H1 (cell line): ENCODE data around the gene CRKL. TPM values are rescaled to one million over a fixed set of nuclear protein-coding genes. Genes with fewer than 3 reads are reported as not detected.

ENCODE experiments used
- CTCF ChIA-PET: fragments of 300-600 bp; sonication (Branson Sonifier 250); formaldehyde crosslinking; loops from one replicate; lab custom pipeline; 2021; ENCODE audit not compliant: partially characterized antibody; lab: Charles Lee
- POLR2A ChIA-PET: fragments of 300-600 bp; sonication (Branson Sonifier 250); formaldehyde crosslinking; loops from one replicate; lab custom pipeline; 2021; ENCODE audit warnings: inconsistent platforms; ENCODE audit not compliant: partially characterized antibody; lab: Charles Lee
- DNase-seq, 2 experiments: peaks; one replicate each; pipeline versions ENCODE4 v3.0.0 to v3.0.0-alpha.2; 2010 to 2022; ENCODE audit warnings: low spot score in 2 of 2, low read depth in 1 of 2, mixed read lengths in 1 of 2
- FAIRE-seq: peaks from 2 replicates; lab custom pipeline; 2011; peaks lifted over from hg19 to GRCh38; lab: Jason Lieb, UNC
- H2AFZ ChIP-seq: 2 replicates; pipeline ENCODE4 v1.8.1; 2012; ENCODE audit warnings: low read length, inconsistent platforms
- H2AK5ac ChIP-seq: 2 replicates; pipeline ENCODE4 v1.6.1; 2013; ENCODE audit warnings: low read depth, low read length
- H2BK120ac ChIP-seq: replicated peaks from 2 replicates; pipeline ENCODE3; 2013; ENCODE audit warnings: low read depth, low read length, inconsistent platforms
- H2BK12ac ChIP-seq: 2 replicates; pipeline ENCODE4 v1.6.1; 2013; ENCODE audit warnings: low read depth, low read length
- H2BK15ac ChIP-seq: 2 replicates; pipeline ENCODE4 v1.6.1; 2013; ENCODE audit warnings: low read length
- H2BK20ac ChIP-seq: 2 replicates; pipeline ENCODE4 v1.6.1; 2013; ENCODE audit warnings: low read length
- H2BK5ac ChIP-seq: 2 replicates; pipeline ENCODE4 v1.6.1; 2013; ENCODE audit warnings: low read depth, low read length
- H3K14ac ChIP-seq: 2 replicates; pipeline ENCODE4 v1.6.1; 2013; ENCODE audit warnings: inconsistent platforms; ENCODE audit not compliant: insufficient read length
- H3K18ac ChIP-seq: 2 replicates; pipeline ENCODE4 v1.6.1; 2013; ENCODE audit warnings: low read length; ENCODE audit errors: extremely low read depth
- H3K23ac ChIP-seq: 2 replicates; pipeline ENCODE4 v1.6.1; 2013; ENCODE audit warnings: inconsistent platforms; ENCODE audit not compliant: insufficient read length
- H3K23me2 ChIP-seq: 2 replicates; pipeline ENCODE4 v1.6.1; 2013; ENCODE audit warnings: low read depth, low read length
- H3K27ac ChIP-seq: 2 replicates; pipeline ENCODE4 v1.6.1; 2011; ENCODE audit warnings: low read depth, low read length, inconsistent platforms
- H3K27me3 ChIP-seq, 4 experiments: replicated peaks in 1 of 4; 1 replicate in 1 of 4; 2 replicates in 3 of 4; pipeline versions ENCODE4 v1.6.1 to v1.8.1; 2011 to 2013; ENCODE audit warnings: low read length in 3 of 4, mild to moderate bottlenecking in 3 of 4, inconsistent platforms in 2 of 4, mixed read lengths in 2 of 4, moderate library complexity in 1 of 4; ENCODE audit not compliant: control insufficient read depth in 3 of 4, insufficient read depth in 3 of 4; ENCODE audit errors: extremely low read depth in 1 of 4
- H3K36me3 ChIP-seq, 4 experiments: 2 replicates each; pipeline versions ENCODE4 v1.6.1 to v1.8.1; 2011 to 2013; ENCODE audit warnings: mild to moderate bottlenecking in 4 of 4, low read length in 3 of 4, moderate library complexity in 2 of 4, control low read depth in 1 of 4, inconsistent platforms in 1 of 4; ENCODE audit not compliant: insufficient read depth in 4 of 4, control insufficient read depth in 2 of 4
- H3K4ac ChIP-seq: replicated peaks from 2 replicates; pipeline ENCODE3; 2013; ENCODE audit warnings: low read length, low read depth, mixed read lengths, inconsistent platforms; ENCODE audit not compliant: insufficient read length
- H3K4me1 ChIP-seq, 4 experiments: replicated peaks in 1 of 4; 1 replicate in 1 of 4; 2 replicates in 3 of 4; pipeline versions ENCODE4 v1.6.1 to v1.8.1; 2011 to 2013; ENCODE audit warnings: low read length in 3 of 4, inconsistent platforms in 2 of 4, mixed read lengths in 1 of 4; ENCODE audit not compliant: insufficient read depth in 4 of 4, control insufficient read depth in 3 of 4
- H3K4me2 ChIP-seq, 2 experiments: 2 replicates each; pipeline versions ENCODE4 v1.6.1 to v1.8.1; 2011 to 2013; ENCODE audit warnings: low read depth in 2 of 2, low read length in 2 of 2, control low read depth in 1 of 2, inconsistent platforms in 1 of 2, mild to moderate bottlenecking in 1 of 2; ENCODE audit not compliant: insufficient read depth in 1 of 2
- H3K4me3 ChIP-seq, 4 experiments: fragments of 200-600, 300-600 bp in 1 of 4; sonication (generic), shearing (Covaris generic), sonication (Bioruptor Twin) in 1 of 4; 2 replicates each; pipeline versions ENCODE4 v1.5.1 to v1.8.1; 2011 to 2016; ENCODE audit warnings: low read length in 4 of 4, low read depth in 3 of 4, control low read depth in 2 of 4, inconsistent platforms in 2 of 4, mild to moderate bottlenecking in 2 of 4, mixed read lengths in 1 of 4, moderate library complexity in 1 of 4; ENCODE audit not compliant: insufficient read depth in 2 of 4; ENCODE audit errors: extremely low read depth in 1 of 4
- H3K56ac ChIP-seq: replicated peaks from 2 replicates; pipeline ENCODE3; 2013; ENCODE audit warnings: low read depth, mild to moderate bottlenecking, mixed read lengths, low read length, inconsistent platforms; ENCODE audit not compliant: insufficient read length
- H3K79me1 ChIP-seq: 2 replicates; pipeline ENCODE4 v1.6.1; 2013; ENCODE audit warnings: low read depth, low read length, control low read depth
- H3K79me2 ChIP-seq, 2 experiments: 2 replicates each; pipeline versions ENCODE4 v1.6.1 to v1.8.1; 2012 to 2013; ENCODE audit warnings: low read length in 2 of 2, mild to moderate bottlenecking in 2 of 2, inconsistent platforms in 1 of 2; ENCODE audit not compliant: insufficient read depth in 2 of 2, control insufficient read depth in 1 of 2
- H3K9ac ChIP-seq, 4 experiments: replicated peaks in 1 of 4; 1 replicate in 1 of 4; 2 replicates in 3 of 4; pipeline versions ENCODE4 v1.6.1 to v1.8.1; 2011 to 2013; ENCODE audit warnings: low read depth in 3 of 4, low read length in 3 of 4, control low read depth in 2 of 4, mild to moderate bottlenecking in 2 of 4, moderate library complexity in 2 of 4, inconsistent platforms in 1 of 4; ENCODE audit errors: extremely low read depth in 1 of 4
- H3K9me3 ChIP-seq, 2 experiments: 2 replicates each; pipeline versions ENCODE4 v1.6.1 to v1.8.1; 2012 to 2013; ENCODE audit warnings: mild to moderate bottlenecking in 2 of 2, moderate library complexity in 2 of 2, control low read depth in 1 of 2, inconsistent platforms in 1 of 2, low read depth in 1 of 2, low read length in 1 of 2, mixed read lengths in 1 of 2; ENCODE audit not compliant: insufficient read depth in 2 of 2
- H4K20me1 ChIP-seq, 2 experiments: replicated peaks in 1 of 2; 2 replicates each; pipeline versions ENCODE3 to v1.8.1; 2011 to 2013; ENCODE audit warnings: inconsistent platforms in 2 of 2, low read length in 2 of 2, mild to moderate bottlenecking in 1 of 2; ENCODE audit not compliant: insufficient read depth in 2 of 2, control insufficient read depth in 1 of 2
- H4K5ac ChIP-seq: 2 replicates; pipeline ENCODE4 v1.6.1; 2013; ENCODE audit warnings: low read length, low read depth, mixed read lengths, inconsistent platforms; ENCODE audit not compliant: insufficient read length
- H4K8ac ChIP-seq: 2 replicates; pipeline ENCODE4 v1.8.0; 2013; ENCODE audit warnings: mild to moderate bottlenecking, moderate library complexity, low read length, inconsistent platforms; ENCODE audit not compliant: insufficient read depth; ENCODE audit errors: extremely low read depth
- H4K91ac ChIP-seq: replicated peaks from 2 replicates; pipeline ENCODE3; 2013; ENCODE audit warnings: low read length, mixed read lengths, inconsistent platforms; ENCODE audit not compliant: insufficient read length
- CBX5 ChIP-seq: fragments of 300-800, 300-1000 bp; sonication (generic); IDR thresholded peaks from 2 replicates; pipeline ENCODE4 v1.7.1; 2016; ENCODE audit warnings: antibody characterized with exemption, low read length, low read depth
- CREB1 ChIP-seq: IDR thresholded peaks from 2 replicates; pipeline ENCODE4 v1.6.1; 2012; ENCODE audit warnings: inconsistent platforms
- CTBP2 ChIP-seq: IDR thresholded peaks from 2 replicates; pipeline ENCODE4 v1.7.0; 2011; ENCODE audit warnings: borderline replicate concordance, mild to moderate bottlenecking, moderate library complexity, mixed read lengths, low read length; ENCODE audit not compliant: insufficient read depth, insufficient read length
- EZH2 ChIP-seq: fragments of 200-600 bp; sonication (generic); IDR thresholded peaks from 2 replicates; pipeline ENCODE4 v1.7.1; 2012; ENCODE audit warnings: low read depth, mild to moderate bottlenecking, moderate library complexity, low read length, inconsistent platforms; ENCODE audit not compliant: severe bottlenecking
- MAFK ChIP-seq: IDR thresholded peaks from 2 replicates; pipeline ENCODE4 v1.6.1; 2012; ENCODE audit warnings: low read depth, mild to moderate bottlenecking, improper control_type of control experiment, low read length
- RAD21 ChIP-seq, 2 experiments: IDR thresholded peaks in 1 of 2; conservative IDR thresholded peaks in 1 of 2; 2 replicates each; pipeline ENCODE4 v1.6.1; 2011; ENCODE audit warnings: low read depth in 2 of 2, low read length in 2 of 2, improper control_type of control experiment in 1 of 2, inconsistent platforms in 1 of 2, mild to moderate bottlenecking in 1 of 2, moderate library complexity in 1 of 2
- SIRT6 ChIP-seq: IDR thresholded peaks from one replicate; pipeline ENCODE4 v1.7.1; 2012; ENCODE audit warnings: low read length, inconsistent platforms
- SP2 ChIP-seq: IDR thresholded peaks from 2 replicates; pipeline ENCODE4 v1.6.1; 2012; ENCODE audit warnings: mild to moderate bottlenecking, low read length, inconsistent platforms
- TAF7 ChIP-seq: optimal IDR thresholded peaks from 2 replicates; pipeline ENCODE3; 2011; ENCODE audit warnings: low read depth, mild to moderate bottlenecking, inconsistent platforms, low read length, moderate library complexity, borderline replicate concordance
- TCF12 ChIP-seq: IDR thresholded peaks from 2 replicates; pipeline ENCODE4 v1.6.1; 2011; ENCODE audit warnings: low read depth, mild to moderate bottlenecking, low read length
- WGBS, 2 experiments: shearing (Covaris generic) in 1 of 2; methylation state at CpG; one replicate each; pipeline versions ENCODE4 v1.1.6 to v1.1.7; 2013 to 2015; ENCODE audit warnings: low lambda C conversion rate in 2 of 2, mixed read lengths in 2 of 2, inconsistent platforms in 1 of 2, low coverage in 1 of 2, missing lambda C conversion rate in 1 of 2; ENCODE audit not compliant: insufficient replicate concordance in 2 of 2, insufficient coverage in 1 of 2, insufficient read length in 1 of 2; ENCODE audit errors: extremely low coverage in 1 of 2, missing lambda C conversion rate in 1 of 2; 5-methylcytosine and 5-hydroxymethylcytosine counted together
- polyA plus RNA-seq, 7 experiments: library from polyadenylated mRNA; depleted of rRNA in 3 of 7; stranded (reverse) in 5 of 7; unstranded in 2 of 7; fragments of >200 nt in 5 of 7; fragments of 200-250 nt in 2 of 7; gene quantifications; 1 replicate in 5 of 7; 2 replicates in 1 of 7; 4 replicates in 1 of 7; pipeline versions ENCODE4 v1.2.1 to v1.2.3, GENCODE V29; 2011 to 2013; ENCODE audit warnings: missing spikeins in 2 of 7, mixed read lengths in 2 of 7
- total RNA-seq: library from RNA; stranded (reverse); fragmentation: NEBNext Ultra II Directional; extraction: Animal tissue kit (Norgen Biotek cat#: 25700); gene quantifications from 2 replicates; pipeline ENCODE4 v1.2.1, GENCODE V29; 2021
- TF ChIP-seq, protein P1 (sequence below): IDR thresholded peaks from 2 replicates; pipeline ENCODE4 v1.6.1; 2012; ENCODE audit warnings: inconsistent platforms

Gene CRKL
- total and polyA plus RNA-seq, 2 of the 8 experiments (the other 6 are each of a cell fraction or from before 2014, with no cell fraction given), result 34.5 to 94.5 TPM

DNA sequence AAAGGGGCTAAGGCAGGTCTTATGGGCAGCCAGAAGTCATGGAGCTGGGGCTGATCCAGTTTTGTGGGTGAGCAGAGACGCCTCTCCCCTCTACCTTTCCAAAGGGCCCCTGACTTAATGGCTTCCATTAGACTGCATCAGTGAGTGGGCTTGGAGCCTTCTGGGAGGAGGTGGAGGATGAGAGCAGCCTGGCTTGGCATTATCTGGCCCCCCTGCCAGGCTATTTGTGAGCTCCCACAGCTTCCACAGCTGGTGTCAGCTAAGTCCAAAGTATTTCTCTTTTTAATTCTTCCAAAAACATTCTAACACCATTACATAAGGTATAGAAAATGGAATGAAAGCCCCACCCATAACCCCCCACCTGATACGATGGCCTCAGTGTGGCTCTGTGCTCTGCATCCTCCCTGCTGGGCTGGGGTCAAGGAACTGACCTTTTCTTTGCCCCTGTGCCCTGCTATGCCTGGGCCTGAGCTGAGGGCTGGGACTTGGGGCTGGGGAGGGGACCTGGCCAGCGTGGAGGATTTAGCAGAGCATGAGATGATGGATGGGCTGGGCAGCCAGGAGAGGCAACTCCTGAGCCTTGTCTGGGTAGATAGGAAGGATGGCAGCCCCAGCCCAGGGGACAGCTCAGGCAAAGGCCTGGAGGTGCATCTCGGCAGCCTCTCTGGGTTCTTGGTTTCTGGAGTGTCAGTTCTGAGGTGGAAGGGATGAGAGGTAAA is 53.9 kb downstream of the CRKL start:
- Histone ChIP-seq H3K14ac (no peak overlapping the region), H3K9ac (no peak overlapping the region), H3K4me1 (peaks cover 0 to 19% (median 12%) of the 10 kb centered on the region in 4 experiments; a peak in 6 of 7 replicates), H3K23ac (no peak overlapping the region), H3K56ac (no peak overlapping the region), H2BK15ac (no peak overlapping the region), H3K18ac (no peak overlapping the region; the same call in 1 of the 2 replicates), H3K9me3 (no peaks in the 10 kb centered on the region), H3K4ac (no peak overlapping the region), H3K23me2 (no peaks in the 10 kb centered on the region), H2BK5ac (no peak overlapping the region), H4K5ac (no peak overlapping the region), H4K20me1 (peaks cover 2 to 5% of the 10 kb centered on the region in 2 experiments), H3K4me2 (no peak overlapping the region; a peak in 1 of 4 replicates), H3K79me2 (no peaks in the 10 kb centered on the region), H4K8ac (no peak overlapping the region), H2BK120ac (no peak overlapping the region), H2BK12ac (no peak overlapping the region), H3K79me1 (no peaks in the 10 kb centered on the region), H3K4me3 (no peak overlapping the region), H3K36me3 (no peaks in the 10 kb centered on the region), H2AFZ (no peak overlapping the region), H2BK20ac (no peak overlapping the region), H2AK5ac (no peak overlapping the region), H3K27me3 (peaks cover 6 to 40% (median 26%) of the 10 kb centered on the region in 4 experiments), H3K27ac (no peak overlapping the region), H4K91ac (no peak overlapping the region)
- 65% methylated on average over 4 of the region's 4 CpGs; no CpG with 5 or more reads in 1 of the 2 experiments for WGBS, 2 experiments
- ChIA-PET POLR2A (interaction anchor here (1.0 kb wide), 2 partner anchors 11 to 15 kb away, joined by 4 to 5 read pairs; partner anchors contain the start of gene LZTR1), CTCF (interaction anchor here (0.7 to 10.9 kb wide), 9 partner anchors 11 to 167 kb away, joined by 3 to 115 read pairs (median 3); partner anchors contain the start of gene LZTR1)
- no peak for FAIRE-seq
- no peak for DNase-seq
- TF ChIP-seq SIRT6 (no peak), SP2 (no peak), CBX5 (no peak), MAFK (no peak), CREB1 (no peak), TAF7 (no peak), RAD21 (IDR thresholded peaks at IDR 0.05 in 1 of 2, conservative IDR thresholded peaks at IDR 0.05 in 1 of 2; ENCODE audit: low read depth in 2 of 2, low read length in 2 of 2) (no peak), EZH2 (no peak), CTBP2 (no peak), TCF12 (no peak)
- TF ChIP-seq, protein P1, sequence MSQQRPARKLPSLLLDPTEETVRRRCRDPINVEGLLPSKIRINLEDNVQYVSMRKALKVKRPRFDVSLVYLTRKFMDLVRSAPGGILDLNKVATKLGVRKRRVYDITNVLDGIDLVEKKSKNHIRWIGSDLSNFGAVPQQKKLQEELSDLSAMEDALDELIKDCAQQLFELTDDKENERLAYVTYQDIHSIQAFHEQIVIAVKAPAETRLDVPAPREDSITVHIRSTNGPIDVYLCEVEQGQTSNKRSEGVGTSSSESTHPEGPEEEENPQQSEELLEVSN, result no peak
